K562 (cell line): Measurements from ENCODE around the gene GP1BA. TPM values are rescaled to one million over a fixed set of nuclear protein-coding genes. Genes with fewer than 3 reads are reported as not detected.

Experiments
- ATAC-seq: fragments of 200-7000 bp; cut with Tn5 transposase; 3 replicates; pipeline ENCODE4 v1.9.1; 2020; ENCODE audit warnings: moderate library complexity
- BruUV-seq: library from RNA; stranded (reverse); fragments of 400-500 nt; replicated peaks from 2 replicates; lab custom pipeline; 2021; lab: Mats Ljungman, UMichigan
- CTCF ChIA-PET: fragments of 300-600 bp; formaldehyde crosslinking; extraction: SDS; loops from one replicate; lab custom pipeline; 2021; ENCODE audit warnings: low intra/inter-chr PET ratio; lab: Yijun Ruan, JAX
- POLR2A ChIA-PET: fragments of 300-600, 350-650 bp; sonication (Branson Sonifier 250); formaldehyde crosslinking; extraction: SDS; loops from one replicate; lab custom pipeline; 2021; ENCODE audit warnings: antibody characterized with exemption, inconsistent platforms; lab: Yijun Ruan, JAX
- DNase-seq, 4 experiments: peaks; one replicate each; pipeline versions ENCODE4 v3.0.0 to v3.0.0-alpha.2; 2011 to 2018; ENCODE audit warnings: low spot score in 3 of 4, mixed read lengths in 3 of 4; ENCODE audit errors: extremely low read depth in 1 of 4
- FAIRE-seq: peaks from 2 replicates; lab custom pipeline; 2011; peaks lifted over from hg19 to GRCh38; lab: Jason Lieb, UNC
- H2AFZ ChIP-seq: 2 replicates; pipeline ENCODE4 v1.6.0; 2011; ENCODE audit warnings: low read depth, low read length, control low read depth, inconsistent platforms
- H3K27ac ChIP-seq: fragments of 200-600 bp; 3 replicates; pipeline ENCODE4 v1.8.0; 2011; ENCODE audit warnings: low read depth, mild to moderate bottlenecking, control low read depth, inconsistent platforms, low read length, moderate library complexity, mixed read lengths; ENCODE audit errors: extremely low read depth
- H3K27me3 ChIP-seq, 2 experiments: fragments of 300-600 bp in 1 of 2; 2 replicates in 1 of 2; 3 replicates in 1 of 2; pipeline versions ENCODE4 v1.6.0 to v1.8.0; 2011; ENCODE audit warnings: inconsistent platforms in 2 of 2, low read length in 2 of 2, mild to moderate bottlenecking in 1 of 2, mixed read lengths in 1 of 2, moderate library complexity in 1 of 2; ENCODE audit not compliant: control insufficient read depth in 2 of 2, insufficient read depth in 2 of 2
- H3K36me3 ChIP-seq: fragments of 300-600 bp; 3 replicates; pipeline ENCODE4 v1.8.0; 2011; ENCODE audit warnings: mild to moderate bottlenecking, low read length, inconsistent platforms; ENCODE audit not compliant: control insufficient read depth, insufficient read depth
- H3K4me1 ChIP-seq, 2 experiments: fragments of 200-600 bp in 1 of 2; replicated peaks in 1 of 2; 2 replicates in 1 of 2; 3 replicates in 1 of 2; pipeline versions ENCODE4 v1.5.1 to v1.8.0; 2011; ENCODE audit warnings: inconsistent platforms in 2 of 2, low read length in 2 of 2, mild to moderate bottlenecking in 1 of 2, mixed read lengths in 1 of 2, moderate library complexity in 1 of 2; ENCODE audit not compliant: control insufficient read depth in 2 of 2, insufficient read depth in 2 of 2
- H3K4me2 ChIP-seq: 2 replicates; pipeline ENCODE4 v1.6.1; 2011; ENCODE audit warnings: low read length, control low read depth, inconsistent platforms, mixed read lengths; ENCODE audit not compliant: insufficient read depth
- H3K4me3 ChIP-seq: fragments of 200-600 bp; sonication (generic), shearing (Covaris generic); 2 replicates; pipeline ENCODE4 v1.5.1; 2016; ENCODE audit warnings: control low read depth, inconsistent platforms
- H3K79me2 ChIP-seq: fragments of 200-600 bp; 3 replicates; pipeline ENCODE4 v1.8.0; 2011; ENCODE audit warnings: low read length, inconsistent platforms; ENCODE audit not compliant: control insufficient read depth, insufficient read depth
- H3K9ac ChIP-seq, 2 experiments: 2 replicates each; pipeline versions ENCODE4 v1.6.0 to v1.6.1; 2011; ENCODE audit warnings: low read depth in 2 of 2, low read length in 2 of 2, control low read depth in 1 of 2, inconsistent platforms in 1 of 2, mild to moderate bottlenecking in 1 of 2, mixed read lengths in 1 of 2; ENCODE audit not compliant: insufficient read depth in 1 of 2
- H3K9me1 ChIP-seq: one replicate; pipeline ENCODE4 v1.6.0; 2011; ENCODE audit warnings: inconsistent platforms, mild to moderate bottlenecking, low read length, moderate library complexity; ENCODE audit not compliant: control insufficient read depth, insufficient read depth
- H3K9me3 ChIP-seq: replicated peaks from 2 replicates; pipeline ENCODE4 v1.5.1; 2011; ENCODE audit warnings: low read depth, low read length, inconsistent platforms; ENCODE audit not compliant: control insufficient read depth, insufficient read depth
- H4K20me1 ChIP-seq: replicated peaks from 2 replicates; pipeline ENCODE4 v1.6.1; 2011; ENCODE audit warnings: low read length, inconsistent platforms, mixed read lengths; ENCODE audit not compliant: control insufficient read depth, insufficient read depth
- CREB3L1 ChIP-seq: fragments of 450-650 bp; IDR thresholded peaks from 2 replicates; pipeline ENCODE4 v1.6.1; 2014; ENCODE audit warnings: low read depth, mild to moderate bottlenecking, moderate library complexity, borderline replicate concordance
- EGR1 ChIP-seq: fragments of 450-650 bp; conservative IDR thresholded peaks from 2 replicates; pipeline ENCODE4 v1.6.1; 2017; ENCODE audit warnings: mild to moderate bottlenecking
- ELK3 ChIP-seq: fragments of 450-650 bp; formaldehyde crosslinking; IDR thresholded peaks from 2 replicates; pipeline ENCODE4 v1.4.0; 2020; ENCODE audit warnings: mild to moderate bottlenecking
- KDM4B ChIP-seq, 2 experiments: fragments of 450-650 bp in 1 of 2; sonication (generic) in 1 of 2; IDR thresholded peaks; 2 replicates each; pipeline ENCODE4 v1.6.1; 2016 to 2017; ENCODE audit warnings: borderline replicate concordance in 2 of 2, antibody characterized with exemption in 1 of 2, low read depth in 1 of 2, mild to moderate bottlenecking in 1 of 2
- NR2C2 ChIP-seq, 2 experiments: fragments of 200-800 bp in 1 of 2; sonication (Bioruptor generic) in 1 of 2; sonication (generic) in 1 of 2; formaldehyde crosslinking in 1 of 2; IDR thresholded peaks; 2 replicates each; pipeline versions ENCODE4 v1.6.1 to v1.8.0; 2016 to 2022; ENCODE audit warnings: mild to moderate bottlenecking in 1 of 2, missing compliant biosample characterization in 1 of 2, missing genetic modification characterization in 1 of 2, missing genetic modification reagents in 1 of 2
- RNF2 ChIP-seq: sonication (generic); IDR thresholded peaks from 2 replicates; pipeline ENCODE4 v1.6.1; 2016
- SAFB ChIP-seq: fragments of 200-400 bp; formaldehyde crosslinking; IDR thresholded peaks from 2 replicates; pipeline ENCODE4 v1.6.1; 2017; ENCODE audit warnings: low read depth, low read length, borderline replicate concordance
- ZFX ChIP-seq: sonication (generic); formaldehyde crosslinking; IDR thresholded peaks from 2 replicates; pipeline ENCODE4 v1.8.0; 2022; ENCODE audit warnings: mild to moderate bottlenecking, missing genetic modification reagents, moderate library complexity
- ZKSCAN8 ChIP-seq: fragments of 200-800 bp; sonication (Bioruptor generic); IDR thresholded peaks from 2 replicates; pipeline ENCODE4 v1.6.1; 2016; ENCODE audit warnings: missing genetic modification characterization, missing compliant biosample characterization
- ZNF232 ChIP-seq: sonication (generic); formaldehyde crosslinking; IDR thresholded peaks from 2 replicates; pipeline ENCODE4 v1.8.0; 2022; ENCODE audit warnings: mild to moderate bottlenecking, missing genetic modification reagents
- ZNF253 ChIP-seq: fragments of 250-450 bp; sonication (Bioruptor Pico); conservative IDR thresholded peaks from 2 replicates; pipeline ENCODE4 v1.6.1; 2021; ENCODE audit warnings: mild to moderate bottlenecking
- ZNF584 ChIP-seq: fragments of 200-800 bp; sonication (Bioruptor generic); IDR thresholded peaks from 2 replicates; pipeline ENCODE4 v1.6.1; 2016; ENCODE audit warnings: low read depth, mild to moderate bottlenecking, missing genetic modification characterization, missing compliant biosample characterization
- ZNF778 ChIP-seq: fragments of 450-650 bp; formaldehyde crosslinking; IDR thresholded peaks from 2 replicates; pipeline ENCODE4 v1.4.0; 2020; ENCODE audit warnings: mild to moderate bottlenecking, moderate library complexity
- WGBS: fragments of 100-300 bp; shearing (Covaris generic); methylation state at CpG from one replicate; pipeline ENCODE4 v1.1.6; 2016; ENCODE audit warnings: low coverage, mixed read lengths; ENCODE audit not compliant: insufficient coverage; ENCODE audit errors: missing lambda C conversion rate; 5-methylcytosine and 5-hydroxymethylcytosine counted together
- in situ Hi-C: fragments of 300-500 bp; cut with MboI; formaldehyde crosslinking; loops from 4 replicates; pipeline ENCODE4 v1.15.0; 2018; ENCODE audit warnings: inconsistent platforms, mixed read lengths
- intact Hi-C: fragments of 100-400 bp; cut with micrococcal nuclease; formaldehyde crosslinking; loops from 2 replicates; pipeline ENCODE4 v1.14.2; 2022
- polyA plus RNA-seq, 8 experiments: library from polyadenylated mRNA; depleted of rRNA in 4 of 8; stranded (reverse) in 5 of 8; unstranded in 3 of 8; fragments of >200 nt; fragmentation: Nextera tagmentation in 2 of 8; fragmentation: Illumina TruSeq in 1 of 8; extraction: Ambion mirVana in 2 of 8; extraction: Trizol in 1 of 8; gene quantifications; 2 replicates each; pipeline versions ENCODE4 v1.2.1 to v1.2.3, GENCODE V29; 2011 to 2014; ENCODE audit warnings: inconsistent platforms in 1 of 8, missing spikeins in 1 of 8
- total RNA-seq, 7 experiments: library from RNA; depleted of rRNA in 6 of 7; stranded (reverse); fragments of >200 nt in 6 of 7; fragmentation: Illumina TruSeq in 2 of 7; extraction: Trizol in 2 of 7; gene quantifications; 2 replicates each; pipeline versions ENCODE4 v1.2.1 to v1.2.3, GENCODE V29; 2011 to 2021; ENCODE audit warnings: low replicate concordance in 1 of 7
- TF ChIP-seq, protein P1 (sequence below): fragments of 250-450 bp; sonication (Bioruptor Pico); IDR thresholded peaks from 2 replicates; pipeline ENCODE4 v1.4.0; 2020; ENCODE audit warnings: mild to moderate bottlenecking, moderate library complexity

The GP1BA gene
- total and polyA plus RNA-seq, 9 of the 15 experiments (the other 6 are each of a cell fraction or from before 2014, with no cell fraction given), result 0.01 TPM; not detected in 8

DNA sequence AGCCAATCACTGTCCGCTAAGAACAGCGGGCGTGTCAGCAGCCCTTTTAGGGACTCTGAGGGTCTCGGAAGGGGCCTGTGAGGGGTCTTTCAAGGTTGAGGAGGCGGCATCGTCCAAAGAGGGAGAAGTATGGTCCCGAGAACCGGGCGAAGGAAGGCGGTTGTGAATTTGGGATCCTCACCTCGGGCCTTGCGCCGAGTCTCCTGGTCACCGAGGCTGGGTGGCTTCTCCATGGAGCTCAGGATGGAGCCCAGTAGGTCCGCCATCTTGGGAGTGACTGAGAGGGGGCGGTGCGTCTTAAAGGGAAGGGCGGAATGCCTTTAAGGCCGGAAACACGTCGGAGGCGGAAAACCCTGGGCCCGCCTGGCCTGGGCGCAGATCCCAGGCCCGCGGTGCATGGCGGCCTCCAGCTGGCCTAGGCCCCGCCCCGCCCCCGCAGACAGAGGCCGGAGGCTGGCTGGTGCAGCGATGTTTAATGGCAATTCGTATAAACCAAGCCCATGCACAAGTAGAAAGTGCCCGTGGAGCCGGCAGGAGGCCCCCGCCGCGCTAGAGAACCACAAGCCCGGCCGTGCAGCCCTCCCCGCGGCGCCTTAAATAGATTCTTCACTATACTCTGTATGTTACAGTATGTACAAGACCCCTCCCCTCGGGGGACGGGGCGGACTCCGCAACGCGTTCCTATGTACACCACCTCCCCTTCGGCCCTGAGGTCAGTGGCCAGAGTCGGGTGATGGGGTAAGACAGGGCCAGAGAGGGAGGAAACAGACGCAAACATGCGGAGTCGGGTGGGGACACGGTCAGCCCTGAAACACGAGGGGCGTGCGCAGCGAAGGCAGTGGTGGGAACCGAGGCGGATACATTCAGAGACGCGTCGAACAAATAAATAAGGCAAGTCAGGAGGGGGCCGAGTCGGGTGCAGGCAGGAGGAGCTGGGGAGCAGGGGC lies 35.7 kb downstream of the GP1BA start, which contains the start of gene SPAG7:
TSS of gene SPAG7 (minus strand) at position 279 of the 947 bp plus-strand sequence. CDS start at position 266, 13 bp downstream.
- CTCF ChIA-PET, result no interaction called here
- no TSS peak for BruUV-seq
- FAIRE-seq, result no peak
- TF ChIP-seq, protein P1, sequence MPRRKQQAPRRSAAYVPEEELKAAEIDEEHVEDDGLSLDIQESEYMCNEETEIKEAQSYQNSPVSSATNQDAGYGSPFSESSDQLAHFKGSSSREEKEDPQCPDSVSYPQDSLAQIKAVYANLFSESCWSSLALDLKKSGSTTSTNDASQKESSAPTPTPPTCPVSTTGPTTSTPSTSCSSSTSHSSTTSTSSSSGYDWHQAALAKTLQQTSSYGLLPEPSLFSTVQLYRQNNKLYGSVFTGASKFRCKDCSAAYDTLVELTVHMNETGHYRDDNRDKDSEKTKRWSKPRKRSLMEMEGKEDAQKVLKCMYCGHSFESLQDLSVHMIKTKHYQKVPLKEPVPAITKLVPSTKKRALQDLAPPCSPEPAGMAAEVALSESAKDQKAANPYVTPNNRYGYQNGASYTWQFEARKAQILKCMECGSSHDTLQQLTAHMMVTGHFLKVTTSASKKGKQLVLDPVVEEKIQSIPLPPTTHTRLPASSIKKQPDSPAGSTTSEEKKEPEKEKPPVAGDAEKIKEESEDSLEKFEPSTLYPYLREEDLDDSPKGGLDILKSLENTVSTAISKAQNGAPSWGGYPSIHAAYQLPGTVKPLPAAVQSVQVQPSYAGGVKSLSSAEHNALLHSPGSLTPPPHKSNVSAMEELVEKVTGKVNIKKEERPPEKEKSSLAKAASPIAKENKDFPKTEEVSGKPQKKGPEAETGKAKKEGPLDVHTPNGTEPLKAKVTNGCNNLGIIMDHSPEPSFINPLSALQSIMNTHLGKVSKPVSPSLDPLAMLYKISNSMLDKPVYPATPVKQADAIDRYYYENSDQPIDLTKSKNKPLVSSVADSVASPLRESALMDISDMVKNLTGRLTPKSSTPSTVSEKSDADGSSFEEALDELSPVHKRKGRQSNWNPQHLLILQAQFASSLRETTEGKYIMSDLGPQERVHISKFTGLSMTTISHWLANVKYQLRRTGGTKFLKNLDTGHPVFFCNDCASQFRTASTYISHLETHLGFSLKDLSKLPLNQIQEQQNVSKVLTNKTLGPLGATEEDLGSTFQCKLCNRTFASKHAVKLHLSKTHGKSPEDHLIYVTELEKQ, result no peak
- TF ChIP-seq KDM4B (IDR thresholded peaks at IDR 0.05; ENCODE audit: borderline replicate concordance in 2 of 2, low read depth in 1 of 2), result no peak
- peak; percentile 92 for TF ChIP-seq EGR1
- TF ChIP-seq ZFX (CRISPR knock-in tag), result peak; percentile 88
- TF ChIP-seq CREB3L1, result peak; percentile 22; the same call in 1 of the 2 replicates
- TF ChIP-seq ZNF584 (CRISPR knock-in tag), result no peak; the same call in 1 of the 2 replicates
- no peak for TF ChIP-seq RNF2
- no peak for TF ChIP-seq SAFB
- no peak for TF ChIP-seq ZKSCAN8 (CRISPR knock-in tag)
- TF ChIP-seq ZNF232 (CRISPR knock-in tag), result no peak
- TF ChIP-seq ELK3 (CRISPR knock-in tag), result no peak
- TF ChIP-seq NR2C2 (CRISPR knock-in tag; IDR thresholded peaks at IDR 0.05), result peak; percentile 7; the same call in 1 of the 2 replicates
- TF ChIP-seq NR2C2 (tag; IDR thresholded peaks at IDR 0.05), result peak; percentile 74
- no peak for TF ChIP-seq ZNF778 (CRISPR knock-in tag)
- no peak for TF ChIP-seq ZNF253 (CRISPR knock-in tag)

More for the DNA sequence above, 35.7 kb downstream of the GP1BA start, which contains the start of gene SPAG7:
- H3K4me3 ChIP-seq, result peak within 1 kb of the TSS; percentile 70
- POLR2A ChIA-PET, result interaction anchor here (0.6 to 3.2 kb wide), 10 partner anchors 10 to 58 kb away, joined by 3 to 38 read pairs (median 5); partner anchors contain the start of genes ENO3, PFN1 and RNF167
- peak within 1 kb of the TSS; percentile 89 for H3K4me2 ChIP-seq
- intact Hi-C loops, result loop anchor here (1.0 to 10.0 kb wide), 3 partner anchors 17 to 63 kb away; partner anchors contain the start of genes CHRNE and ENO3
- no peaks in the 10 kb centered on the region for H4K20me1 ChIP-seq
- DNase-seq, result peak; percentile 84 to 94 (median 88)
- H3K79me2 ChIP-seq, result peaks cover 26% of the 10 kb centered on the region
- H3K27ac ChIP-seq, result peak within 1 kb of the TSS; percentile 95
- 5% methylated on average over 39 of the region's 66 CpGs for WGBS
- peaks cover 22 to 23% of the 10 kb centered on the region in 2 experiments for H3K4me1 ChIP-seq
- ATAC-seq, result peak; percentile 79
- peaks cover 46% of the 10 kb centered on the region; the same call in 2 of the 3 replicates for H3K36me3 ChIP-seq
- H3K9me3 ChIP-seq, result no peaks in the 10 kb centered on the region
- H3K9ac ChIP-seq, result peak within 1 kb of the TSS; percentile 89 to 94
- in situ Hi-C loops, result no loop called here
- no peaks in the 10 kb centered on the region for H3K9me1 ChIP-seq
- peak within 1 kb of the TSS; percentile 87 for H2AFZ ChIP-seq
- no peaks in the 10 kb centered on the region for H3K27me3 ChIP-seq
